Uterus (tissue), 2 donors: ENCODE results near the gene SDK2.

Experiments
- CTCF ChIP-seq, 4 experiments: fragments of 200-600 bp in 2 of 4; fragments of 450-650 bp in 2 of 4; sonication (generic) in 2 of 4; IDR thresholded peaks; one replicate each; pipeline ENCODE4 v1.5.1; 2016 to 2019; ENCODE audit warnings: antibody characterized with exemption in 4 of 4, mild to moderate bottlenecking in 2 of 4, moderate library complexity in 1 of 4
- POLR2A ChIP-seq, 2 donors: fragments of 450-650 bp; IDR thresholded peaks; one replicate each; pipeline ENCODE4 v1.6.1; 2016; ENCODE audit warnings: antibody characterized with exemption in 2 of 2, mild to moderate bottlenecking in 1 of 2, moderate library complexity in 1 of 2

- TF ChIP-seq POLR2A (IDR thresholded peaks at IDR 0.05) (no peak), CTCF (IDR thresholded peaks at IDR 0.05) (no peak)
These were observed 146.1 kb downstream of the SDK2 start for GRCh38 chr17:73498176-73498575.
